LNCaP clone FGC (cell line): ENCODE data around the gene EML1.

Experiments used
- DNase-seq: peaks from one replicate; pipeline ENCODE4 v3.0.0-alpha.2; 2011; ENCODE audit warnings: low read depth
- H3K4me3 ChIP-seq: 2 replicates; pipeline ENCODE4 v1.5.1; 2011; ENCODE audit warnings: mild to moderate bottlenecking, low read depth, low read length, control low read depth
- TF ChIP-seq, protein P1 (sequence below): IDR thresholded peaks from 2 replicates; pipeline ENCODE4 v1.5.1; 2012; ENCODE audit warnings: mild to moderate bottlenecking; ENCODE audit not compliant: control insufficient read depth, insufficient read depth; ENCODE audit errors: extremely low read depth

Gene EML1

DNA sequence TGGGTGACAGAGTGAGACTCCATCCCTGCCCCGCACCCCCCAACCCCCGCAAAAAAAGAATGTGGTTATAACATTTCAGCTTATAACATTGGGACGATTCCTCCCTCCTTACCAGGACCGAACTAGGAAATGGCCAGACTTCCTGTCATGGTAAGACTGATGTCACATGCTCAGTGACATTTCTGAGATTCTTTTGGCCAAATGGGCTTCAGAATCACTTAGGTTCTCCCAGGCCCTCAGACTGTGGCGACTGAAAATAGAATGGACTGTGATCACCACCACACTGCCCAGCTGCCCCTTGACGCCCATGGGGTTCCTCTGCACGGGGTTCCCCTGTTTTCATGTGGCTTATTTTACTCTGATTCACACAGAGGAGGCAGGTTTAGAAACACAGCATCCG is 157.0 kb downstream of the EML1 start:
- H3K4me3 ChIP-seq = no peak overlapping the region
- DNase-seq = no peak
- TF ChIP-seq, protein P1, sequence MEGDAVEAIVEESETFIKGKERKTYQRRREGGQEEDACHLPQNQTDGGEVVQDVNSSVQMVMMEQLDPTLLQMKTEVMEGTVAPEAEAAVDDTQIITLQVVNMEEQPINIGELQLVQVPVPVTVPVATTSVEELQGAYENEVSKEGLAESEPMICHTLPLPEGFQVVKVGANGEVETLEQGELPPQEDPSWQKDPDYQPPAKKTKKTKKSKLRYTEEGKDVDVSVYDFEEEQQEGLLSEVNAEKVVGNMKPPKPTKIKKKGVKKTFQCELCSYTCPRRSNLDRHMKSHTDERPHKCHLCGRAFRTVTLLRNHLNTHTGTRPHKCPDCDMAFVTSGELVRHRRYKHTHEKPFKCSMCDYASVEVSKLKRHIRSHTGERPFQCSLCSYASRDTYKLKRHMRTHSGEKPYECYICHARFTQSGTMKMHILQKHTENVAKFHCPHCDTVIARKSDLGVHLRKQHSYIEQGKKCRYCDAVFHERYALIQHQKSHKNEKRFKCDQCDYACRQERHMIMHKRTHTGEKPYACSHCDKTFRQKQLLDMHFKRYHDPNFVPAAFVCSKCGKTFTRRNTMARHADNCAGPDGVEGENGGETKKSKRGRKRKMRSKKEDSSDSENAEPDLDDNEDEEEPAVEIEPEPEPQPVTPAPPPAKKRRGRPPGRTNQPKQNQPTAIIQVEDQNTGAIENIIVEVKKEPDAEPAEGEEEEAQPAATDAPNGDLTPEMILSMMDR = no peak

DNA sequence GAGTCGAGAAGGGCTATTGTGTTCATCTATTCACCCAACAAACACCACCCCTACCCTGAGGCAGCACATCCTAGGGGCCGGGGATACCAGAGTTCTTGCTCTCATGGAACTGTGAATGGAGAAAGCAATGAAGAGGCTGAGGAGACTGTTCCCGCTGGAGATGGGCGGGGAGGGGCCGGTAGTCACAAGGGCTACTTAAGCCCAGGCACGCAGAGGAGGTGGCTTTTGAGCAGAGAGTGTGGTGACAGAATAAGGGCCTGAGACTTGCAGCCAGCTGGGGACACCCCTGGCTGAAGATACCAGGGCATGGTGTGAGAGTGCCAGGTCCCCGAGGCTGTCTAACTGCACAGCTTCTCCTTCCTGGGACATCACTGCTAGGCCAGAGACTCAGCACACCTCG is 157.9 kb downstream of the EML1 start:
- no peak for DNase-seq
- TF ChIP-seq, protein P1 = no peak
- no peak overlapping the region for H3K4me3 ChIP-seq

DNA sequence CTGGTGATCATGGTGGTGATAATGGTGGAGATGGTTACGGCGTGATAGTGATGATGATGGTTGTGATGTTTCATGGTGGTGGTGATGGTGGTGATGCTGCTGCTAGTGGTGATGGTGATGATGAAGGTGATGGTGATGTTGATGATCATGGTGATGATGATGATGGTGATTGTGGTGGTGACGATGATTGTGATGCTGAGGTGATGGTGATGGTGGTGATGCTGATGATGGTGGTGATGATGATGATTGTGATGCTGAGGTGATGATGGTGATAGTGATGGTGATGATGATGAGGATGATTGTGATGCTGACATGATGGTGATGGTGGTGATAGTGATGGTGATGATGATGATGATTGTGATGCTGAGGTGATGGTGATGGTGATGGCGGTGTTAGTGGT is 158.8 kb downstream of the EML1 start:
- TF ChIP-seq, protein P1 = no peak
- DNase-seq = no peak
- H3K4me3 ChIP-seq = no peak overlapping the region

DNA sequence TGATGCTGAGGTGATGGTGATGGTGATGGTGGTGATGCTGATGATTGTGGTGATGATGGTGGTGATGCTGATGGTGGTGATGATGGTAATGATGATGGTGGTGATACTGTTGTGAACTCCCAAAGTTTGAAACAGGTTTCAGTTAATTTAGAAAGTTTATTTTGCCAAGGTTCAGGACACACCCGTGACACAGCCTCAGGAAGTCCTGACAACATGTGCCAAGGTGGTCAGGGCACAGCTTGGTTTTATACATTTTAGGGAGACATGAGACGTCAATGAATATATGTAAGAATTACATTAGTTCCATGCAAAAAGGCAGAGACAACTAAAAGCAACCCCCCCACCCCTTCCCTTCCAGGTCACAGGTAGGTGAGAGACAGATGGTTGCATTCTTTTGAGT is 159.2 kb downstream of the EML1 start:
- no peak for DNase-seq
- TF ChIP-seq, protein P1 = no peak
- H3K4me3 ChIP-seq = no peak overlapping the region

DNA sequence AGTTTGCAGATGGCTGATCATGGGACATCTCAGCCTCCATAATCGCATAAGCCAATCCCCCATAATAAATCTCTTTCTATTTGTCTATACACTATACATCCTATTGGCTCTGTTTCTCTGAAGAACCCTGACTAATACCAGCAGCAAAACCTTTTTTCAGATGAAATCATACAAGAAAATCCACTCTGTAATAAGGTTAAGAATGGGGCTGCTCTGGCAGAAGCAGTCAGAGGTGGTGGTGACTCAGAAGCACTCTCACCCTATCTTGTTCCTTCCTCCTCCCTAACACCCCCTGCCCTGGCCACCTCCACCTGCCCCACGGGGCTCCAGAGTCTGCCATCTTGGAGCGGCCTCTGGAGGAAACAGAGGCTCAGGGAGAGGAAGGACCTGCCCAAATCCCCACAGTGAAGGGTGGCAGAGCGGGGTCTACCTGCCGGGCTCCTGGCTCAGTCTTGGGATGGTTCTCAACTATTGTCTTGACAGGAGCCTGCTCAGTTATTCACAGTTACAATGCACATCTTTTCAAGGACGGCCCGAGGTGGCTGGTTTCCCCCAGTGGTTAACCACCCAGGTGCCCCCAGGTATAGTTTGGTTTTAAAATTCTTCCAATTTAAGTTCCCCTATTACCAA is 162.7 kb downstream of the EML1 start:
- H3K4me3 ChIP-seq = no peak overlapping the region
- no peak for DNase-seq

DNA sequence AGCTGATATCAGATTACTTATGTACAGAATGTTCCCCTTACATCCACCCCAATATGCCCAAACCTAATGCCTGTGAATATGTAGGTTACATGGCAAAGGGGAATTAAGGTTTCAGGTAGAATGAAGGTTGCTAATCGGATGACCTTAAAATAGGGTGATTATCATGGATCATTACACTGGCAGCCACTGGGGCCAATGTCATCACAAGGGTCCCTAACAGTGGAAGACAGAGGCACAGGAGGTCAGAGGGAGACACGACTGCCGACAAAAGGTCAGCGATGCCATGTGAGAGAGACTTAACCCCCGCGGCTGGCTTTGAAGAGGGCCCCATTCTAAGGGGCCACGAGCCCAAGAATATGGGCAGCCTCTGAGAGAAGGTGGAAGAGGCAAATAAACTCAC is 165.2 kb downstream of the EML1 start:
- no peak for DNase-seq
- no peak overlapping the region for H3K4me3 ChIP-seq
- TF ChIP-seq, protein P1 = no peak

More for the DNA sequence above, 162.7 kb downstream of the EML1 start:
- TF ChIP-seq, protein P1 = no peak
